ENCODE data around the gene TOR1AIP2. TPM values are rescaled to one million over a fixed set of nuclear protein-coding genes. Genes with fewer than 3 reads are reported as not detected.

The TOR1AIP2 gene
- total and polyA plus RNA-seq, 2 of the 13 experiments (the other 11 are each of a cell fraction or from before 2014, with no cell fraction given): 35.2 to 65.8 TPM

DNA sequence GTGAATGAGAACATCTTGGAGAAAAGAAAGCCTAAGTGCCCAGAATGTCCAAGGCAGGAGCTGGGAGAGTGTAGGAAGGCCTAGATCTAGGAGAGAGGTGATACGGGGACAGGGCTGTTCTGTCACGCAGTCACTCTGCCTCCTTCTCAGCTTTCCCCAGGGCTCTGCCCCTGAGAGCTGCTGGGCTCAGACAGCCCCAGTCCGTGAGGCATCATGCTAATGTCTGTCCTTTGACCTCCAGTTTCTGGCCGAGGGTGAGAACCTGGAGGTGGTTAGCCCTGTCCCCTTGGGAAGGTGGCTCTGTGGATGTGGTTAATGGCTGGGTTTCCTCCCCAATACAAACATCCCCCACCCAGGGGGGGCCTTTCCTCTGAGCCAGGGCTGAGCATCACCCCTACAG is 71.3 kb downstream of the TOR1AIP2 start:
- in situ Hi-C loops (cut with HindIII; ENCODE audit: extremely low pct_ligation_motif_present, low pct_unique_long_range_greater_than_20kb): no loop called here
- no TSS peak for BruUV-seq (replicated peaks)
- intact Hi-C loops (cut with micrococcal nuclease; ENCODE audit: unreplicated experiment): no loop called here
- Histone ChIP-seq H3K9me3 (ENCODE audit: low read length) (no peaks in the 10 kb centered on the region), H3K4me2 (ENCODE audit: low read depth, low read length) (no peak overlapping the region), H3K9ac (ENCODE audit: insufficient read depth, low read depth, low read length) (no peak overlapping the region), H3K36me3 (replicated peaks in 1 of 2; ENCODE audit: control insufficient read depth in 1 of 2, insufficient read depth in 2 of 2, low read length in 2 of 2) (no peaks in the 10 kb centered on the region), H3K79me2 (ENCODE audit: insufficient read depth, low read length) (no peaks in the 10 kb centered on the region), H3K27me3 (ENCODE audit: control insufficient read depth in 1 of 2, insufficient read depth in 2 of 2, low read length in 2 of 2) (peaks cover 0 to 17% of the 10 kb centered on the region in 2 experiments; a peak in 3 of 5 replicates), H2AFZ (ENCODE audit: low read length) (no peak overlapping the region), H3K27ac (ENCODE audit: extremely low read length, insufficient read depth, low read length) (no peak overlapping the region), H3K4me1 (ENCODE audit: insufficient read depth, low read length) (peaks cover 9% of the 10 kb centered on the region; the same call in 1 of the 2 replicates), H4K20me1 (ENCODE audit: insufficient read depth, low read length) (no peaks in the 10 kb centered on the region), H3K4me3 (replicated peaks in 1 of 3; ENCODE audit: insufficient read depth in 1 of 3, low read depth in 2 of 3, low read length in 3 of 3) (no peak overlapping the region)
- 0% methylated on average over 2 of the region's 4 CpGs for WGBS (ENCODE audit: low lambda C conversion rate)
- no peak; the same call in 2 of the 3 replicates for ATAC-seq
- CTCF ChIA-PET (ENCODE audit: low intra/inter-chr PET ratio, low total read pairs): no interaction called here
- no peak for FAIRE-seq
- DNase-seq (ENCODE audit: low spot score): no peak
- TF ChIP-seq ZNF674 (CRISPR knock-in tag; IDR thresholded peaks at IDR 0.05; ENCODE audit: low read depth) (no peak), ZNF891 (CRISPR knock-in tag; IDR thresholded peaks at IDR 0.05) (no peak), SP140L (CRISPR knock-in tag; IDR thresholded peaks at IDR 0.05; ENCODE audit: borderline replicate concordance) (no peak), FUBP1 (CRISPR knock-in tag; IDR thresholded peaks at IDR 0.05; ENCODE audit: borderline replicate concordance) (no peak), ZFP41 (CRISPR knock-in tag; IDR thresholded peaks at IDR 0.05; ENCODE audit: borderline replicate concordance) (no peak), MTERF4 (CRISPR knock-in tag; IDR thresholded peaks at IDR 0.05) (no peak), MED13 (CRISPR knock-in tag; IDR thresholded peaks at IDR 0.05) (no peak), PATZ1 (CRISPR knock-in tag; IDR thresholded peaks at IDR 0.05) (no peak), NR2C2 (CRISPR knock-in tag; IDR thresholded peaks at IDR 0.05; ENCODE audit: borderline replicate concordance) (no peak), ZNF451 (CRISPR knock-in tag; IDR thresholded peaks at IDR 0.05) (no peak), MLX (CRISPR knock-in tag; IDR thresholded peaks at IDR 0.05) (no peak), SOX5 (CRISPR knock-in tag; IDR thresholded peaks at IDR 0.05; ENCODE audit: borderline replicate concordance) (no peak), SRF (IDR thresholded peaks at IDR 0.05; ENCODE audit: low read depth, low read length) (no peak)
- TF ChIP-seq, protein P1, sequence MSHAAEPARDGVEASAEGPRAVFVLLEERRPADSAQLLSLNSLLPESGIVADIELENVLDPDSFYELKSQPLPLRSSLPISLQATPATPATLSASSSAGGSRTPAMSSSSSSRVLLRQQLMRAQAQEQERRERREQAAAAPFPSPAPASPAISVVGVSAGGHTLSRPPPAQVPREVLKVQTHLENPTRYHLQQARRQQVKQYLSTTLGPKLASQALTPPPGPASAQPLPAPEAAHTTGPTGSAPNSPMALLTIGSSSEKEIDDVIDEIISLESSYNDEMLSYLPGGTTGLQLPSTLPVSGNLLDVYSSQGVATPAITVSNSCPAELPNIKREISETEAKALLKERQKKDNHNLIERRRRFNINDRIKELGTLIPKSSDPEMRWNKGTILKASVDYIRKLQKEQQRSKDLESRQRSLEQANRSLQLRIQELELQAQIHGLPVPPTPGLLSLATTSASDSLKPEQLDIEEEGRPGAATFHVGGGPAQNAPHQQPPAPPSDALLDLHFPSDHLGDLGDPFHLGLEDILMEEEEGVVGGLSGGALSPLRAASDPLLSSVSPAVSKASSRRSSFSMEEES (CRISPR knock-in tag; IDR thresholded peaks at IDR 0.05): no peak
- TF ChIP-seq, protein P2, sequence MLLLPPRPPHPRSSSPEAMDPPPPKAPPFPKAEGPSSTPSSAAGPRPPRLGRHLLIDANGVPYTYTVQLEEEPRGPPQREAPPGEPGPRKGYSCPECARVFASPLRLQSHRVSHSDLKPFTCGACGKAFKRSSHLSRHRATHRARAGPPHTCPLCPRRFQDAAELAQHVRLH (CRISPR knock-in tag; IDR thresholded peaks at IDR 0.05; ENCODE audit: borderline replicate concordance, low read depth): no peak
- POLR2A ChIA-PET: no interaction called here

Data from HepG2 (cell line).